GM19455 (cell line): ENCODE data around the gene TPPP.

Experiments used
- ATAC-seq: cut with Tn5 transposase; IDR thresholded peaks from one replicate; pipeline ENCODE4 v1.9.1; 2021; ENCODE audit not compliant: unreplicated experiment

TPPP gene

DNA sequence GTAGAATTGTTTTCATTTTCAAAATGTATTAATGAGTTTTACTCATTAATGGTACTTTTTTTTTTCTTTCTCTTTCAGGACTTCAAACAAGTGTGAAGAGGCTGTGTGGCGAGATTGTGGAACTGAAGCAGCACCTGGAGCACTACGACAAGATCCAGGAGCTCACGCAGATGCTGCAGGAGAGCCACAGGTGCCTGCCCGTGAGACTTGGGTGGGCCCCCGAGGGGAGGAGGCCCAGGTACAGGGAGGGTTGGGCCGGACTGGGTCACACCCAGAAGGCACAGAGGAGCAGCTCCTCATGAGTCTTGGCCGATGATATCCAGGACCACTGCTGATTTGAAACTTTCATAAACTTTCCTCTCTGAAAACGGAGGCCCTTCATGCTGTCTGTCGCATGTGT is 45.4 kb downstream of the TPPP start:
- ATAC-seq = no peak

DNA sequence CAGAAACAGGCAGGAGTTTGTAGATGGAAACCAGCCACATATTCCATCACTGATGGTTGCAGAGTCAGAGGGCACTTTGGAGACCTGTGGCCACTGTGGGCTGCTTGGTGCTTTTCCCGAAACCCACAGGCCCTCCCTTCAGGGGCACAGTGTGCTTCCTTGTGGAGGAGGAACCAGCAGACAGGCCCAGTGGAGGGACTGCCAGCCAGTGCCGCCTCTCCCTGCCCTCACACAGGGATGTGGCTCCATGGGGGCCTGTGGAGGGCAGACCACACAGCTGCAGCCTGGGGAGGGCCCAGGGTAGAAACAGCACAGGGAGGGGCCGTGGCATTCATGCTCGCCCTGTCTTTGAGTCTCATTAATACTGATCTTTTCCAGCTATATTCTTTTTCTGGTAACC is 45.8 kb downstream of the TPPP start:
- ATAC-seq = no peak

- no peak for ATAC-seq
Observed at GRCh38 chr5:646396-647201, 46.6 kb downstream of the TPPP start.

- no peak for ATAC-seq
Observed at GRCh38 chr5:645421-645820, 47.7 kb downstream of the TPPP start.

DNA sequence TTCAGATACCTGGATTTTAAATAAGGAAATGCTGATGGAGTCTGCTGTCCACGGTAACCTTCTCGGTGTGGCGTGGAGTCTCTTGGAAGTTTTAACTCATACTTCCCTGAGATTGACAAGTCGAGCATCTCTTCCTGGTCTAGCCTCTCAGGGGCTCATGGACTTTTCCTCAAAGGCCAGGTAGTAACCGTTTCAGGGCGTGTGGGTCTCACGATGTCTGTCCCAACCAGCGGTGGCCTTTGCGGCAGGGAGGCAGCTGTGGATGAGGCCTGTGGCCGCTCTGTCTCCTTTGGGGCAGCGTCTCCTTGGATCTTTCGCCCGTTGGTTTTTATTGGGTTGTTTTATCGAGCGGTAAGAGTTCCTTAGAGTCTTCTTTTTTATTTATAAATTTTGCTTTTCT is 48.2 kb downstream of the TPPP start:
- no peak for ATAC-seq

DNA sequence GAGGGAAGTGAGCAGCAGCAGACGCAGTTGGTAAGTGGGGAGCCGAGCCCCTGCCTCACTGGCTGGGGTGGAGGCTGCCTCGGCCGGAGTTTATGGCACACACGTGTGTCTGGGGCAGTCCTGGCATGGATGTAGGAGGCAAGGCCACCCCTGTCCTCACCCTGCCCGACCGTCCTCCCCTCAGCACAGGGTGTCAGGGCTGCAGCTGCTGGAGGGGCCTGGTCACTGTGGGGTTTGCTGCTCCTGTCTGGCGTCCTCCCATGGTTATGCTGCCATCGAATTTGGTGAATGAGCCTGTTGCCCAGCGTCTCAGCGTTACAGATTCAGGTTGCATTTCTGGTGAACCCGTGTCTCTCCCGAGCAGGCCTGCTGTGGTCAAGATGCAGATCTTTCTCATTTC is 48.6 kb downstream of the TPPP start:
- no peak for ATAC-seq

DNA sequence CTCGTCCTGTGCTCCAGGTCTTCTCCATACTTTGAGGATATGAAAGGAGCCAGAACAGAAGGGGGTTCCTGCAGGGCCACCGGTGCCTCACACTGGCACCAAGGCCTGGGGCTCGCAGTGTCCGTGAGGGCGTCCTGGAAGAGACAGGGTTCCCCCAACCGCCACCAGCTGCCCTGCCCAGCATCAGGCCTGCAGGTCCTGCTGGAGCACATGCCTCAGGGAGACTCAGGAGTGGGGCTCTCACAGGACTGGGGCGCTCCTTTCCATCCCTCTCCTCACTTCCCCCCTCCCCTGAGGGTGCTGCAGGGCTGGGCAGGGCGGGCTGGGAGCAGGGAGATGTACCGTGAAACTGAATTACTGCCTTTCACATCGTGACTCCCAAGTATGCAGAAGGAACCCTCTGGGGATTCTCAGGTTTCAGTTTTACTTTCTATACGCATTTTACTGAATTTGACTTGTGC is 49.3 kb downstream of the TPPP start:
- no peak for ATAC-seq

- no peak for ATAC-seq
Observed at GRCh38 chr5:643351-643801, 49.8 kb downstream of the TPPP start.

- no peak for ATAC-seq
Observed at GRCh38 chr5:642481-642880, 50.7 kb downstream of the TPPP start.

- ATAC-seq = no peak
Observed at GRCh38 chr5:641331-641765, 51.8 kb downstream of the TPPP start.

- ATAC-seq = no peak
Observed at GRCh38 chr5:640461-641330, 52.5 kb downstream of the TPPP start.

GRCh38 chr5:639584-640213 is 53.5 kb downstream of the TPPP start:
- ATAC-seq = no peak

GRCh38 chr5:639253-639530 is 54.0 kb downstream of the TPPP start:
- no peak for ATAC-seq

DNA sequence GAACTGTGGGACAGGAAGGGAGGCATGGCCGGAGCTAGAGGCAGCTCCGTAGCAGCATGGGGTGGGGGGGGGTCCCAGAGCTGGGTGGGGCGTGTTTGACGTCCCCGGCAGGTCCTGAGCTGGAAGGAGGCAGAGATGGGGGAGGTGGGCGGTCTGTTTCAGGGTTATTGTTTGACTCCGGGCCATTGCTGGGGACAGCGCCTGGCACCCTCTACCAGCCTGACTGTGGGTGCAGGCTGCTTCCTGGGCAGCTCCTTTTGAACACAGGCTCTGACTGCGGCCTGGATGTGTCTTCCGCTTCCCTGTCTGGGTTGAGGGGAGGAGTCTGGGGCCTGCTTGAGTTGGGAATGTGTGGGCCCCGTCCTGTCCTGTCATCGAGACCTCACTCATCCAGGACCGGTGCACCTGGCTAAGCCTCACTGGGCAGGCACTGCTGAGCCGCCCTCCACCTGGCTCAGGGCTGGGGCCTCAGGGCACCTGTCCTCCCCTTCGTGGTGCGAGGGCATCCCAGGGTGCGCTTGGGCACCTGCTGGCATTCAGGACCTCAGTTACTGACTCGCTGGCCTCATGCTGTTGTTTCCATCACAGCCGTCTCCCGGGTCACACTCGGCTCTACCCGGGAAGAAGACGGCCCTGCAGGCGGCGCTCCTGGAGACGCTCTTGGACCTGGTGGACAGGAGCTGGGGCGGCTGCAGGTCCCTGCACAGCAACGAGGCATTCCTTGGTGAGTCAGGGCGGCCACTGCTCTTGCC is 54.5 kb downstream of the TPPP start:
- no peak for ATAC-seq

DNA sequence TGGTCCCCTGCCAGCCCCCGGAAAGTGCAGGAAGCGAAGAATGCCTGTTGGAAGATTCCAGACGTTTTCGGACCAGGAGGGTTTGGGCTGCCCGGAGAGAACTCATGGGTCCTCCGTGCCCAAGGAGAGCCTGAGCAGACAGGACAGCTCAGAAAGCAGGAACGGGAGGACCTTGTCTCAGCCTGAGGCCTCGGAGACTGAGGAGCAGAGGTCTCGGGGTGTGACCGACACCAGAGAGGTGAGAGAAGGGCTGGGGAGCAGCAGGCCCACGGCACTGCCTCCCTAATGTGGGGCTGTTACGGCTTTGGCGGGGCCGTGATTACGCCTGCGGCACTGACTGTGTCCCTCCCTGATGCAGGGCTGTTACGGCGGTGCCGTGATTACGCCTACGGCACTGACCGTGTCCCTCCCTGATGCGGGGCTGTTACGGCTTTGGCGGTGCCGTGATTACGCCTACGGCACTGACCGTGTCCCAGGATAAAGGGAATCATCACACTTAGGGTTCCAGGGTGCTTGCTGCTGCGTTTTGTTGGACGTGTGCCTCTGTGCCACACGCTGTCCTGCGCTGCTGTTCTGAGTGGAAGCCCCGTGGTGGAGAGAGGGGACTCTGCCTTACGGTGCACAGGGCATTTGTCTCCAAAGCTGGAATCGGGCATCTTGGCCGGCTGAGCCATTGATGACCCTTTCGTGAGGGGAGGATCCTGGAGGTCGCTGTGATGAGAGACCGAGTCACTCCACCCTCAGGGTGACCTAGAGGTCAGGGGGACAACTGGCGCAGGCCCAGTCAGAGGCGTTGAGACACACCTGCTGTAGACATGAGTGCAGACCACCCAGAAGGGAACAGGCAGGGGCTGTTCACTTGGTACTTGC is 55.3 kb downstream of the TPPP start:
- no peak for ATAC-seq

DNA sequence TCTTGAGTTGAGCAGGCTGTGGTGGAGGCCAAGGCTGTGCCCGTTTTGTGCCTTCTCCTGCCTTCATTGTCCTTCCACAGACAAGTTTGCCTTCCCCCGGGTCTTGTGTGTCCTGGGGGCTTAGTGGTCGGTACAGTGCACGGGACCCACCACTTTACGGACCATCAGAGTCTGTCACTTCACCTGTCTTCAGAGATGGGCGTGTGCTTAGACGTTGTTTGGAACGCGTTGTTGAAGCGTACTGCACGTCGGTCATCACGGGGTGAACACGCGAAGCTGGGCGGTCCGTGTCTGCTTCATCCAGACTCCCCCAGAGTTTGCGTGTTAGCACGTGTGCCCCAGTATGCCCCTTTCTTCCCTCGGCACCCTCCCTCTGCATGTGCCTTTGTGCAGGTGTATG is 56.2 kb downstream of the TPPP start:
- ATAC-seq = no peak

- no peak for ATAC-seq
Observed at GRCh38 chr5:635306-636055, 57.7 kb downstream of the TPPP start.

DNA sequence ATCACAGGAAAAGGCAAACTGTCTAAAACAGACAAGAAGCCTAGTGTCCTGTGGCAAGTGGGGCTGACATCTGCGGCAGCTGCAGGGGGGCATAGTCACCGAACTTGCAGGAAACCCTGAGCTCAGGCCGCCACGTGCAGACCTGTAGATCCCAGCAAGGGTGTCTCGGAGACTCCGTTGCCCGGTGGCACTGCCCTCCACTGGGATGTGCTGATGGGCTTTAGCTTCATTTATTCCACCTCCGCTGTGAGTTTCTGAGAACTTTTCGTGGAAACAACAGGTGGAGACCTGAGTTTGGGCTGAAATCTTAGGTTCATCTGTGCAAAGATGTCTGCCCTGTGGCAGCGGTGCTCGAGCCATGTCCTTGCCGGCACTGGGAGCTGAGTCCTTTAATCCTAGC is 59.0 kb downstream of the TPPP start:
- ATAC-seq = no peak

DNA sequence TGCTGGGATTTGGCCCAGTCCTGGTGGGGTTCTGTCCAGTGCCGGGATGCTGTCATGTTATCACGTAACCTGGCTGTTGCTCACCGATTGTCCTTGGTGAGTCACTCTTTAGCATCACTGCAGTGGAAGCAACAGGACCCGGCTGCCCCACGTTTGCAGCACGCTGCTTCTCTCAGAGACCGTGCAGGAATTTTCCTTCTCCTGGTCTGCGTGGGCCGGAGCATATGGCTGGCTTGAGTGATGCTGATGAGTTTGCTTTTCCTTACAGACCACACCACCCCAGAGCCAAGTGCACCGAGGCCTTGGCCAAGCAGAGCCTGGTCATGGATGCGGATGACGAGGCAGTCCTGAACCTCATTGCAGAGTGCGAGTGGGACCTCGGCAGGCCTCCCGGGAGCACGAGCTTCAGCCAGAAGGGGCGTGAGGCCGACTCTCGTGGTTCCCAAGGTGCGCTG is 59.6 kb downstream of the TPPP start:
- ATAC-seq = no peak
